Keratinocyte (primary cell): ENCODE measurements around the gene HSF4. TPM values are rescaled to one million over a fixed set of nuclear protein-coding genes. Genes with fewer than 3 reads are reported as not detected.

Experiments used
- DNase-seq: peaks from one replicate; pipeline ENCODE4 v3.0.0-alpha.2; 2011; ENCODE audit warnings: low read depth, missing footprints, low spot score
- FAIRE-seq: peaks from 2 replicates; lab custom pipeline; 2011; peaks lifted over from hg19 to GRCh38; lab: Jason Lieb, UNC
- H2AFZ ChIP-seq: 2 replicates; pipeline ENCODE4 v1.6.0; 2012; ENCODE audit warnings: low read length, control low read depth, inconsistent platforms; ENCODE audit not compliant: control insufficient read depth
- H3K27ac ChIP-seq: 2 replicates; pipeline ENCODE4 v1.5.1; 2011; ENCODE audit warnings: low read length; ENCODE audit not compliant: control insufficient read depth, insufficient read depth
- H3K27me3 ChIP-seq: 3 replicates; pipeline ENCODE4 v1.6.0; 2011; ENCODE audit warnings: low read length; ENCODE audit not compliant: control insufficient read depth, insufficient read depth; ENCODE audit errors: extremely low read depth
- H3K36me3 ChIP-seq, 2 experiments: 2 replicates in 1 of 2; 3 replicates in 1 of 2; pipeline ENCODE4 v1.5.1; 2011; ENCODE audit warnings: low read length in 2 of 2, mild to moderate bottlenecking in 1 of 2; ENCODE audit not compliant: control insufficient read depth in 2 of 2, insufficient read depth in 2 of 2; ENCODE audit errors: extremely low read depth in 1 of 2
- H3K4me1 ChIP-seq: 3 replicates; pipeline ENCODE4 v1.5.1; 2011; ENCODE audit warnings: low read length; ENCODE audit not compliant: control insufficient read depth, insufficient read depth; ENCODE audit errors: extremely low read depth
- H3K4me2 ChIP-seq: 3 replicates; pipeline ENCODE4 v1.6.0; 2011; ENCODE audit warnings: low read depth, low read length; ENCODE audit not compliant: control insufficient read depth, insufficient read depth; ENCODE audit errors: extremely low read depth
- H3K4me3 ChIP-seq, 3 experiments: fragments of 200-600 bp in 1 of 3; sonication (generic) in 1 of 3; 2 replicates in 2 of 3; 3 replicates in 1 of 3; pipeline ENCODE4 v1.5.1; 2011 to 2016; ENCODE audit warnings: low read length in 3 of 3, mild to moderate bottlenecking in 3 of 3, control low read depth in 2 of 3, inconsistent platforms in 1 of 3, low read depth in 1 of 3, mixed read lengths in 1 of 3, mixed run types in 1 of 3, moderate library complexity in 1 of 3; ENCODE audit not compliant: control insufficient read depth in 2 of 3, insufficient read depth in 2 of 3; ENCODE audit errors: extremely low read depth in 1 of 3
- H3K79me2 ChIP-seq: 2 replicates; pipeline ENCODE4 v1.6.0; 2012; ENCODE audit warnings: low read length; ENCODE audit not compliant: control insufficient read depth, insufficient read depth
- H3K9ac ChIP-seq: 3 replicates; pipeline ENCODE4 v1.6.0; 2011; ENCODE audit warnings: low read length; ENCODE audit not compliant: control insufficient read depth, insufficient read depth; ENCODE audit errors: extremely low read depth
- H3K9me1 ChIP-seq: 3 replicates; pipeline ENCODE4 v1.6.0; 2011; ENCODE audit warnings: low read length; ENCODE audit not compliant: control insufficient read depth, insufficient read depth; ENCODE audit errors: extremely low read depth
- H3K9me3 ChIP-seq: 2 replicates; pipeline ENCODE4 v1.5.1; 2012; ENCODE audit warnings: low read depth, low read length; ENCODE audit not compliant: control insufficient read depth
- H4K20me1 ChIP-seq: 3 replicates; pipeline ENCODE4 v1.6.0; 2011; ENCODE audit warnings: low read length; ENCODE audit not compliant: control insufficient read depth, insufficient read depth; ENCODE audit errors: extremely low read depth
- EZH2 ChIP-seq: IDR thresholded peaks from one replicate; pipeline ENCODE4 v1.6.1; 2012; ENCODE audit warnings: inconsistent platforms, mild to moderate bottlenecking, low read length, moderate library complexity
- dilution Hi-C: fragments of 300-500 bp; cut with MboI; formaldehyde crosslinking; loops from one replicate; pipeline ENCODE4 v1.7.0; 2020; ENCODE audit warnings: low sequenced_read_pairs; ENCODE audit not compliant: extremely low pct_ligation_motif_present
- polyA plus RNA-seq, 5 experiments: library from polyadenylated mRNA; depleted of rRNA in 3 of 5; stranded (reverse) in 3 of 5; stranded (forward) in 1 of 5; unstranded in 1 of 5; fragments of >200 nt; gene quantifications; 1 replicate in 1 of 5; 2 replicates in 3 of 5; 3 replicates in 1 of 5; pipeline versions ENCODE4 v1.2.1 to v1.2.3, GENCODE V29; 2011 to 2012; ENCODE audit warnings: missing spikeins in 2 of 5, low read depth in 1 of 5, low replicate concordance in 1 of 5
- TF ChIP-seq, protein P1 (sequence below), 3 experiments: IDR thresholded peaks in 1 of 3; conservative IDR thresholded peaks in 1 of 3; optimal IDR thresholded peaks in 1 of 3; 2 replicates in 2 of 3; 3 replicates in 1 of 3; pipeline versions ENCODE3 to v1.5.1; 2011; ENCODE audit warnings: low read length in 3 of 3, mild to moderate bottlenecking in 3 of 3, moderate library complexity in 2 of 3, control low read depth in 1 of 3, inconsistent platforms in 1 of 3; ENCODE audit not compliant: insufficient read depth in 2 of 3; ENCODE audit errors: extremely low read depth in 1 of 3

HSF4 gene
- polyA plus RNA-seq, 1 donor (not counting 4 experiments of a cell fraction or from before 2014, with no cell fraction given) = 4.3 TPM

DNA sequence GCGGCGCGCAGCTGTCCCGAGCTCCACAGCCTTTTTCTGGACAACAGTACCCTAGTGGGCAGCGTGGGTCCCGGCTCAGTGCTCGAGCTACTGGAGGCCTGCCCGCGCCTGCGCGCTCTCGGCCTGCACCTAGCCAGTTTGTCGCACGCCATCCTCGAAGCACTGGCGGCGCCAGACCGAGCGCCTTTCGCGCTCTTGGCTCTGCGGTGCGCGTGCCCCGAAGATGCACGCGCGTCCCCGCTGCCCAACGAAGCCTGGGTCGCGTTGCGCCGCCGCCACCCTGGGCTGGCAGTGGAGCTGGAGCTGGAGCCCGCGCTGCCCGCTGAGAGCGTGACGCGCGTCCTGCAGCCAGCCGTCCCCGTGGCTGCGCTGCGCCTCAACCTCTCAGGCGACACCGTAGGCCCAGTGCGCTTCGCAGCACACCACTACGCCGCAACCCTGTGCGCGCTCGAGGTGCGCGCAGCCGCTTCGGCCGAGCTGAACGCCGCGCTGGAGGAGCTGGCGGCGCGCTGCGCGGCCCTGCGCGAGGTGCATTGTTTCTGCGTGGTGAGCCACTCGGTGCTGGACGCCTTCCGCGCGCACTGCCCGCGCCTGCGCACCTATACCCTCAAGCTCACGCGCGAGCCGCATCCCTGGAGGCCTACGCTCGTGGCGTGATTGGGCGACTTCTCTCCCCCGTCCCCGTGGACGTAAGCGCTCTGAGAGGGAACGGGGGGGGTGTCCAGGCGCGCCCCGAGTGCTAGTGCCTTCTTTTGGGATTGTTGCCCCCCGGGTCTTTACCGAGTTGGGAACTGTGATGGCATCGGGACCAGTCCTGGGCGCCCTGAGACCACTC is 1.2 kb upstream of the HSF4 start:
- H3K36me3 ChIP-seq = no peaks in the 10 kb centered on the region
- H3K9me1 ChIP-seq = no peaks in the 10 kb centered on the region
- no peak for DNase-seq
- H3K9ac ChIP-seq = no peak overlapping the region
- no peaks in the 10 kb centered on the region for H3K9me3 ChIP-seq
- dilution Hi-C loops = no loop called here
- H3K4me3 ChIP-seq = peak overlapping the region in 2 of 3 experiments; percentile 16 to 56
- no peak for FAIRE-seq
- peak overlapping the region; percentile 36 for H2AFZ ChIP-seq
- H3K79me2 ChIP-seq = no peaks in the 10 kb centered on the region
- TF ChIP-seq, protein P1, sequence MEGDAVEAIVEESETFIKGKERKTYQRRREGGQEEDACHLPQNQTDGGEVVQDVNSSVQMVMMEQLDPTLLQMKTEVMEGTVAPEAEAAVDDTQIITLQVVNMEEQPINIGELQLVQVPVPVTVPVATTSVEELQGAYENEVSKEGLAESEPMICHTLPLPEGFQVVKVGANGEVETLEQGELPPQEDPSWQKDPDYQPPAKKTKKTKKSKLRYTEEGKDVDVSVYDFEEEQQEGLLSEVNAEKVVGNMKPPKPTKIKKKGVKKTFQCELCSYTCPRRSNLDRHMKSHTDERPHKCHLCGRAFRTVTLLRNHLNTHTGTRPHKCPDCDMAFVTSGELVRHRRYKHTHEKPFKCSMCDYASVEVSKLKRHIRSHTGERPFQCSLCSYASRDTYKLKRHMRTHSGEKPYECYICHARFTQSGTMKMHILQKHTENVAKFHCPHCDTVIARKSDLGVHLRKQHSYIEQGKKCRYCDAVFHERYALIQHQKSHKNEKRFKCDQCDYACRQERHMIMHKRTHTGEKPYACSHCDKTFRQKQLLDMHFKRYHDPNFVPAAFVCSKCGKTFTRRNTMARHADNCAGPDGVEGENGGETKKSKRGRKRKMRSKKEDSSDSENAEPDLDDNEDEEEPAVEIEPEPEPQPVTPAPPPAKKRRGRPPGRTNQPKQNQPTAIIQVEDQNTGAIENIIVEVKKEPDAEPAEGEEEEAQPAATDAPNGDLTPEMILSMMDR (optimal IDR thresholded peaks at IDR 0.05 in 1 of 3, IDR thresholded peaks at IDR 0.05 in 1 of 3, conservative IDR thresholded peaks at IDR 0.05 in 1 of 3; ENCODE audit: extremely low read depth in 1 of 3, insufficient read depth in 2 of 3, low read length in 3 of 3) = no peak
- no peak for TF ChIP-seq EZH2
- H3K27me3 ChIP-seq = peaks cover 7% of the 10 kb centered on the region
- H3K27ac ChIP-seq = no peak overlapping the region
- H4K20me1 ChIP-seq = no peaks in the 10 kb centered on the region
- H3K4me1 ChIP-seq = peaks cover 29% of the 10 kb centered on the region
- peak overlapping the region; percentile 65 for H3K4me2 ChIP-seq

- H3K79me2 ChIP-seq = no peaks in the 10 kb centered on the region
- peaks cover 22% of the 10 kb centered on the region for H3K4me1 ChIP-seq
- peak overlapping the region; percentile 65 for H3K4me2 ChIP-seq
- H3K27ac ChIP-seq = no peak overlapping the region
- dilution Hi-C loops = no loop called here
- no peak for TF ChIP-seq EZH2
- TF ChIP-seq, protein P1 (optimal IDR thresholded peaks at IDR 0.05 in 1 of 3, IDR thresholded peaks at IDR 0.05 in 1 of 3, conservative IDR thresholded peaks at IDR 0.05 in 1 of 3; ENCODE audit: extremely low read depth in 1 of 3, insufficient read depth in 2 of 3, low read length in 3 of 3) = no peak
- DNase-seq (no peak), FAIRE-seq (no peak)
- no peaks in the 10 kb centered on the region for H3K9me1 ChIP-seq
- peak overlapping the region in 2 of 3 experiments; percentile 16 to 56 for H3K4me3 ChIP-seq
- peaks cover 7% of the 10 kb centered on the region for H3K27me3 ChIP-seq
- no peaks in the 10 kb centered on the region for H4K20me1 ChIP-seq
- H3K36me3 ChIP-seq = no peaks in the 10 kb centered on the region
- no peak overlapping the region for H3K9ac ChIP-seq
- H3K9me3 ChIP-seq = no peaks in the 10 kb centered on the region
- H2AFZ ChIP-seq = no peak overlapping the region
Measured at GRCh38 chr16:67163999-67164558, 466 bp upstream of the HSF4 start.
